CD14-positive monocyte (primary cell): Measurements from ENCODE around the gene TFEB. TPM values are rescaled to one million over a fixed set of nuclear protein-coding genes. Genes with fewer than 3 reads are reported as not detected.

Experiments used
- DNase-seq, 3 donors: peaks; one replicate each; pipeline ENCODE4 v3.0.0-alpha.2; 2011 to 2022
- H2AFZ ChIP-seq: 2 replicates; pipeline ENCODE4 v1.6.0; 2012; ENCODE audit warnings: mild to moderate bottlenecking, low read depth, low read length, inconsistent platforms; ENCODE audit not compliant: insufficient read depth, poor library complexity, severe bottlenecking
- H3K27ac ChIP-seq, 2 donors: 1 replicate in 1 of 2; 2 replicates in 1 of 2; pipeline ENCODE4 v1.5.1; 2012 to 2013; ENCODE audit warnings: low read length in 2 of 2, control low read depth in 1 of 2, inconsistent platforms in 1 of 2, low read depth in 1 of 2, mild to moderate bottlenecking in 1 of 2
- H3K27me3 ChIP-seq, 2 donors: one replicate each; pipeline versions ENCODE4 v1.6.0 to v1.6.1; 2011 to 2013; ENCODE audit warnings: low read length in 2 of 2; ENCODE audit not compliant: control insufficient read depth in 2 of 2, insufficient read depth in 2 of 2
- H3K36me3 ChIP-seq, 2 donors: replicated peaks in 1 of 2; 1 replicate in 1 of 2; 2 replicates in 1 of 2; pipeline versions ENCODE4 v1.5.1 to v1.6.1; 2012 to 2013; ENCODE audit warnings: low read length in 2 of 2, control low read depth in 1 of 2, inconsistent platforms in 1 of 2, mild to moderate bottlenecking in 1 of 2; ENCODE audit not compliant: insufficient read depth in 2 of 2, control insufficient read depth in 1 of 2
- H3K4me1 ChIP-seq, 2 donors: 1 replicate in 1 of 2; 2 replicates in 1 of 2; pipeline versions ENCODE4 v1.5.1 to v1.6.1; 2012 to 2013; ENCODE audit warnings: low read length in 2 of 2, control low read depth in 1 of 2, inconsistent platforms in 1 of 2, mild to moderate bottlenecking in 1 of 2, moderate library complexity in 1 of 2; ENCODE audit not compliant: insufficient read depth in 2 of 2, control insufficient read depth in 1 of 2
- H3K4me2 ChIP-seq: replicated peaks from 2 replicates; pipeline ENCODE3; 2012; ENCODE audit warnings: low read length, moderate library complexity, mild to moderate bottlenecking; ENCODE audit not compliant: poor library complexity, severe bottlenecking; ENCODE audit errors: extremely low read depth
- H3K4me3 ChIP-seq, 3 experiments: fragments of 200-600 bp in 1 of 3; sonication (generic) in 1 of 3; replicated peaks in 1 of 3; 1 replicate in 2 of 3; 2 replicates in 1 of 3; pipeline ENCODE4 v1.5.1; 2011 to 2013; ENCODE audit warnings: low read length in 3 of 3, mild to moderate bottlenecking in 3 of 3, control low read depth in 2 of 3, low read depth in 2 of 3, inconsistent platforms in 1 of 3, moderate library complexity in 1 of 3
- H3K79me2 ChIP-seq: 2 replicates; pipeline ENCODE4 v1.6.0; 2012; ENCODE audit warnings: mild to moderate bottlenecking, control low read depth, inconsistent platforms, low read length, moderate library complexity; ENCODE audit not compliant: insufficient read depth
- H3K9ac ChIP-seq: 2 replicates; pipeline ENCODE4 v1.6.0; 2017; ENCODE audit warnings: low read length, mild to moderate bottlenecking; ENCODE audit not compliant: insufficient read depth, poor library complexity, severe bottlenecking
- H3K9me3 ChIP-seq, 2 donors: replicated peaks in 1 of 2; 1 replicate in 1 of 2; 2 replicates in 1 of 2; pipeline versions ENCODE4 v1.5.1 to v1.6.1; 2012 to 2013; ENCODE audit warnings: low read length in 2 of 2, control low read depth in 1 of 2; ENCODE audit not compliant: control insufficient read depth in 1 of 2, insufficient read depth in 1 of 2
- H4K20me1 ChIP-seq: 2 replicates; pipeline ENCODE4 v1.6.0; 2012; ENCODE audit warnings: mild to moderate bottlenecking, low read length, control low read depth, moderate library complexity; ENCODE audit not compliant: insufficient read depth
- H3K27ac Mint-ChIP-seq, 7 donors: one replicate each; pipeline ENCODE4 v1.8.0; 2020; ENCODE audit warnings: mild to moderate bottlenecking in 7 of 7, mixed read lengths in 7 of 7, moderate library complexity in 6 of 7, inconsistent platforms in 2 of 7
- H3K27me3 Mint-ChIP-seq, 3 donors: one replicate each; pipeline ENCODE4 v1.8.0; 2021 to 2022; ENCODE audit warnings: low read depth in 3 of 3, mild to moderate bottlenecking in 3 of 3, mixed read lengths in 3 of 3, moderate library complexity in 3 of 3, inconsistent platforms in 1 of 3
- H3K36me3 Mint-ChIP-seq, 2 donors: one replicate each; pipeline ENCODE4 v1.8.0; 2020; ENCODE audit warnings: mixed read lengths in 2 of 2, inconsistent platforms in 1 of 2, mild to moderate bottlenecking in 1 of 2
- H3K4me1 Mint-ChIP-seq: one replicate; pipeline ENCODE4 v1.8.0; 2020; ENCODE audit warnings: mild to moderate bottlenecking, mixed read lengths
- H3K4me3 Mint-ChIP-seq, 2 donors: one replicate each; pipeline ENCODE4 v1.8.0; 2020; ENCODE audit warnings: mild to moderate bottlenecking in 2 of 2, mixed read lengths in 2 of 2, moderate library complexity in 1 of 2
- H3K9me3 Mint-ChIP-seq, 7 donors: one replicate each; pipeline ENCODE4 v1.8.0; 2020 to 2022; ENCODE audit warnings: mixed read lengths in 7 of 7, mild to moderate bottlenecking in 6 of 7, moderate library complexity in 6 of 7, inconsistent platforms in 2 of 7
- WGBS: methylation state at CpG from one replicate; pipeline ENCODE4 v1.1.5; 2013; ENCODE audit warnings: missing lambda C conversion rate; ENCODE audit not compliant: insufficient coverage; 5-methylcytosine and 5-hydroxymethylcytosine counted together
- intact Hi-C, 2 donors: fragments of 100-400 bp; cut with micrococcal nuclease; formaldehyde crosslinking; loops; one replicate each; pipeline versions ENCODE4 v1.15.0 to v1.15.1; 2023
- polyA plus RNA-seq, 3 donors: library from polyadenylated mRNA; depleted of rRNA in 1 of 3; unstranded in 2 of 3; stranded (reverse) in 1 of 3; fragments of 300-500 nt in 2 of 3; fragments of >200 nt in 1 of 3; fragmentation: Illumina TruSeq in 2 of 3; gene quantifications; 1 replicate in 2 of 3; 2 replicates in 1 of 3; pipeline ENCODE4 v1.2.3, GENCODE V29; 2012 to 2021
- small RNA-seq: library from RNA; depleted of rRNA; stranded (forward); fragments of <200 nt; gene quantifications from one replicate; pipeline ENCODE3, GENCODE V24; 2012; ENCODE audit warnings: low read depth; ENCODE audit not compliant: insufficient read length
- TF ChIP-seq, protein P1 (sequence below): fragments of 200-600 bp; IDR thresholded peaks from one replicate; pipeline ENCODE4 v1.8.0; 2022; ENCODE audit warnings: antibody characterized with exemption, mild to moderate bottlenecking

Gene TFEB
- polyA plus RNA-seq, 3 donors: 42.6 to 60.0 (median 55.0) TPM

DNA sequence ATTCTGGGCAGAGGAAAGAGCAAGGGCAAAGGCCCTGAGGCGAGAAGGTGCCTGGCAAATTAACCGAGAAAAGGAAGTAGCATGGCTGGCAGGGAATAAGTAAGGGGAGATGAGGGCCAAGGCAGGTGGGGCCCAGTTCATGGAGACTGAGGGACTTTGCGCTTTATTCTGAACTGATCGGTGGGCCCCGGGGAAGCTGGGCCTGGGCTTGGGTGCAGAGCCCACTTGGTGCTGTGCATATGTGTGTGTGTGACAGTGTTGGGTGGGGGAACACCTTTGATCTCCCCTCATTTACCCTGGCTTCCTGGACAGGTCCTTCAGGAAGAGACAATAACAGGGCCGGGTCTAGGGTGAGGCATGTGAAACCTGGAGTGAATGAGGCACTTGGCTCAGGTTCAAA is 100.0 kb downstream of the TFEB start:
- no peak overlapping the region for H3K4me2 ChIP-seq
- peaks cover 0 to 8% of the 10 kb centered on the region in 2 donors for H3K9me3 ChIP-seq
- H2AFZ ChIP-seq: no peak overlapping the region
- no peak overlapping the region for H3K27ac ChIP-seq
- no peak overlapping the region for H3K4me3 Mint-ChIP-seq
- TF ChIP-seq, protein P1, sequence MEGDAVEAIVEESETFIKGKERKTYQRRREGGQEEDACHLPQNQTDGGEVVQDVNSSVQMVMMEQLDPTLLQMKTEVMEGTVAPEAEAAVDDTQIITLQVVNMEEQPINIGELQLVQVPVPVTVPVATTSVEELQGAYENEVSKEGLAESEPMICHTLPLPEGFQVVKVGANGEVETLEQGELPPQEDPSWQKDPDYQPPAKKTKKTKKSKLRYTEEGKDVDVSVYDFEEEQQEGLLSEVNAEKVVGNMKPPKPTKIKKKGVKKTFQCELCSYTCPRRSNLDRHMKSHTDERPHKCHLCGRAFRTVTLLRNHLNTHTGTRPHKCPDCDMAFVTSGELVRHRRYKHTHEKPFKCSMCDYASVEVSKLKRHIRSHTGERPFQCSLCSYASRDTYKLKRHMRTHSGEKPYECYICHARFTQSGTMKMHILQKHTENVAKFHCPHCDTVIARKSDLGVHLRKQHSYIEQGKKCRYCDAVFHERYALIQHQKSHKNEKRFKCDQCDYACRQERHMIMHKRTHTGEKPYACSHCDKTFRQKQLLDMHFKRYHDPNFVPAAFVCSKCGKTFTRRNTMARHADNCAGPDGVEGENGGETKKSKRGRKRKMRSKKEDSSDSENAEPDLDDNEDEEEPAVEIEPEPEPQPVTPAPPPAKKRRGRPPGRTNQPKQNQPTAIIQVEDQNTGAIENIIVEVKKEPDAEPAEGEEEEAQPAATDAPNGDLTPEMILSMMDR: no peak
- peaks cover 11 to 48% of the 10 kb centered on the region in 2 donors for H3K27me3 ChIP-seq
- H4K20me1 ChIP-seq: no peaks in the 10 kb centered on the region
- peaks cover 0 to 22% (median 3%) of the 10 kb centered on the region in 7 donors for H3K9me3 Mint-ChIP-seq
- peaks cover 5 to 17% of the 10 kb centered on the region in 2 donors for H3K4me1 ChIP-seq
- H3K4me3 ChIP-seq: no peak overlapping the region
- H3K79me2 ChIP-seq: no peaks in the 10 kb centered on the region
- intact Hi-C loops: no loop called here
- WGBS: 22% methylated on average over 2 of the region's 6 CpGs
- no peak overlapping the region for H3K9ac ChIP-seq
- peaks cover 29% of the 10 kb centered on the region for H3K4me1 Mint-ChIP-seq
- DNase-seq: no peak
- peak overlapping the region in 1 of 7 donors; percentile 32 for H3K27ac Mint-ChIP-seq
- H3K36me3 ChIP-seq: no peaks in the 10 kb centered on the region
- peaks cover 0 to 4% of the 10 kb centered on the region in 2 donors for H3K36me3 Mint-ChIP-seq
- peaks cover 49 to 63% (median 50%) of the 10 kb centered on the region in 3 donors for H3K27me3 Mint-ChIP-seq

DNA sequence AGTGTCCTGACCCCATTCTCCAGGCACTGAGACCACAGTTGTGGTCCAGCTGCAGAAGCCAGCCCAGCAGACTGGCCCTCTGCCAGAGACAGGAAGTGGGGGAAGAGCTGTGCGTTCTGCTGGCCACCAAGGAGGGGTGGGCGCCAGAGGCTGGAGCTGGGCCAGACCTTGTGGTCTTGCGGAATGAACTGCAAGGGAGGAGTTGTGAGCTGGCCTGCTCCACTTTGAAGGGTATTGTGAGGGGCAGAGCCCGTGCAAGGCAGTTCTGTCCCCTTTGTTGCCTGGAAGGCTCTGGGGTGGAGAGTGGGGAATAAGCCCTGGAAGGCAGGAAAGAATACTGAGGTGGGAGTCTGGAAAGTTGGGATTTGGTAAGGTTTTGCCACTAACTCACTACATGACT is 100.8 kb downstream of the TFEB start:
- H3K9me3 ChIP-seq: peaks cover 0 to 7% of the 10 kb centered on the region in 2 donors
- intact Hi-C loops: no loop called here
- Mint-ChIP-seq H3K4me3 (no peak overlapping the region), H3K27ac (no peak overlapping the region), H3K36me3 (peaks cover 0 to 4% of the 10 kb centered on the region in 2 donors), H3K4me1 (peaks cover 29% of the 10 kb centered on the region), H3K27me3 (peaks cover 42 to 56% (median 43%) of the 10 kb centered on the region in 3 donors), H3K9me3 (peaks cover 0 to 22% (median 3%) of the 10 kb centered on the region in 7 donors)
- H3K79me2 ChIP-seq: no peaks in the 10 kb centered on the region
- H3K27me3 ChIP-seq: peaks cover 11 to 41% of the 10 kb centered on the region in 2 donors
- H3K4me2 ChIP-seq: no peak overlapping the region
- 7% methylated on average over 4 of the region's 4 CpGs for WGBS
- H3K4me1 ChIP-seq: peaks cover 5 to 17% of the 10 kb centered on the region in 2 donors
- no peak for DNase-seq
- H4K20me1 ChIP-seq: no peaks in the 10 kb centered on the region
- H3K9ac ChIP-seq: no peak overlapping the region
- no peak overlapping the region for H3K4me3 ChIP-seq
- no peak overlapping the region for H2AFZ ChIP-seq
- H3K36me3 ChIP-seq: no peaks in the 10 kb centered on the region
- TF ChIP-seq, protein P1: no peak
- H3K27ac ChIP-seq: no peak overlapping the region

Small RNA genes lying within 50 kb of the gene (small RNA-seq; reads per million reads assigned to genes)
- not detected for gene AL365205.3

Other genes with a start within 250 kb of the TFEB start
- 1 to 10 TPM in 1 of 3 donors, under 1 TPM in 2; 0.62 to 7.6 (median 0.65) TPM for gene FOXP4, start 189.2 kb downstream of the TFEB start, polyA plus RNA-seq
- not detected for gene MDFI, start 97.1 kb downstream of the TFEB start, polyA plus RNA-seq
- not detected for gene PGC, start 11.8 kb upstream of the TFEB start, polyA plus RNA-seq
- 1 to 10 TPM; 1.3 to 7.0 (median 2.6) TPM for gene FRS3, start 44.3 kb upstream of the TFEB start, polyA plus RNA-seq
- under 1 TPM in 1 of 3 donors, not detected in 2; 0.88 TPM for gene PRICKLE4, start 45.2 kb upstream of the TFEB start, polyA plus RNA-seq
- gene TOMM6, start 52.1 kb upstream of the TFEB start, polyA plus RNA-seq: 100 to 1,000 TPM; 271 to 382 (median 343) TPM
- 1 to 10 TPM in 1 of 3 donors, under 1 TPM in 2; 0.08 to 4.8 (median 0.37) TPM for gene USP49, start 159.8 kb upstream of the TFEB start, polyA plus RNA-seq
- 10 to 100 TPM in 2 of 3 donors, 1 to 10 TPM in 1; 6.3 to 16.2 (median 13.6) TPM for gene MED20, start 185.5 kb upstream of the TFEB start, polyA plus RNA-seq
- 1 to 10 TPM; 2.7 to 4.2 (median 3.9) TPM for gene BYSL, start 185.9 kb upstream of the TFEB start, polyA plus RNA-seq
- gene CCND3, start 206.2 kb upstream of the TFEB start, polyA plus RNA-seq: 100 to 1,000 TPM; 166 to 273 (median 259) TPM